GM10847 (cell line): ENCODE results near the gene RABGGTA.

Experiments used
- POLR2A ChIP-seq: IDR thresholded peaks from 2 replicates; pipeline ENCODE4 v1.6.1; 2011; ENCODE audit not compliant: insufficient read length; ENCODE audit errors: extremely low read depth

RABGGTA gene, protein sequence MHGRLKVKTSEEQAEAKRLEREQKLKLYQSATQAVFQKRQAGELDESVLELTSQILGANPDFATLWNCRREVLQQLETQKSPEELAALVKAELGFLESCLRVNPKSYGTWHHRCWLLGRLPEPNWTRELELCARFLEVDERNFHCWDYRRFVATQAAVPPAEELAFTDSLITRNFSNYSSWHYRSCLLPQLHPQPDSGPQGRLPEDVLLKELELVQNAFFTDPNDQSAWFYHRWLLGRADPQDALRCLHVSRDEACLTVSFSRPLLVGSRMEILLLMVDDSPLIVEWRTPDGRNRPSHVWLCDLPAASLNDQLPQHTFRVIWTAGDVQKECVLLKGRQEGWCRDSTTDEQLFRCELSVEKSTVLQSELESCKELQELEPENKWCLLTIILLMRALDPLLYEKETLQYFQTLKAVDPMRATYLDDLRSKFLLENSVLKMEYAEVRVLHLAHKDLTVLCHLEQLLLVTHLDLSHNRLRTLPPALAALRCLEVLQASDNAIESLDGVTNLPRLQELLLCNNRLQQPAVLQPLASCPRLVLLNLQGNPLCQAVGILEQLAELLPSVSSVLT

GRCh38 chr14:24271134-24271833, at the start of gene RABGGTA:
TSS of gene RABGGTA (minus strand) at chr14:24271597. CDS start at chr14:24271115, 482 bp downstream.
- peak; percentile 82 for TF ChIP-seq POLR2A

- TF ChIP-seq POLR2A: no peak
These were observed 45.9 kb upstream of the RABGGTA start for GRCh38 chr14:24317141-24317928.

DNA sequence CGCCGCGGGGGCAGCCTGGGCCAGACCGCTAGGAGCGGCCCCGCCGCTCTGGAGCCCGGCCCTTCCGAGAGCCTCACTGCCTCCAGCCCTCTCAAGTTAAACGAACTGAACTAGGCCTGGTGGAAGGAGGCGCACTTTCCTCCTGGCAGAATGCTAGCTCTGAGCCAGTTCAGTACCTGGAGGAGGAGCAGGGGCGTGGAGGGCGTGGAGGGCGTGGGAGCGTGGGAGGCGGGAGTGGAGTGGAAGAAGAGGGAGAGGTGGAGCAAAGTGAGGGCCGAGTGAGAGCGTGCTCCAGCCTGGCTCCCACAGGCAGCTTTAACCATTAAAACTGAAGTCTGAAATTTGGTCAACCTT, 45.2 kb upstream of the RABGGTA start:
- TF ChIP-seq POLR2A: no peak

DNA sequence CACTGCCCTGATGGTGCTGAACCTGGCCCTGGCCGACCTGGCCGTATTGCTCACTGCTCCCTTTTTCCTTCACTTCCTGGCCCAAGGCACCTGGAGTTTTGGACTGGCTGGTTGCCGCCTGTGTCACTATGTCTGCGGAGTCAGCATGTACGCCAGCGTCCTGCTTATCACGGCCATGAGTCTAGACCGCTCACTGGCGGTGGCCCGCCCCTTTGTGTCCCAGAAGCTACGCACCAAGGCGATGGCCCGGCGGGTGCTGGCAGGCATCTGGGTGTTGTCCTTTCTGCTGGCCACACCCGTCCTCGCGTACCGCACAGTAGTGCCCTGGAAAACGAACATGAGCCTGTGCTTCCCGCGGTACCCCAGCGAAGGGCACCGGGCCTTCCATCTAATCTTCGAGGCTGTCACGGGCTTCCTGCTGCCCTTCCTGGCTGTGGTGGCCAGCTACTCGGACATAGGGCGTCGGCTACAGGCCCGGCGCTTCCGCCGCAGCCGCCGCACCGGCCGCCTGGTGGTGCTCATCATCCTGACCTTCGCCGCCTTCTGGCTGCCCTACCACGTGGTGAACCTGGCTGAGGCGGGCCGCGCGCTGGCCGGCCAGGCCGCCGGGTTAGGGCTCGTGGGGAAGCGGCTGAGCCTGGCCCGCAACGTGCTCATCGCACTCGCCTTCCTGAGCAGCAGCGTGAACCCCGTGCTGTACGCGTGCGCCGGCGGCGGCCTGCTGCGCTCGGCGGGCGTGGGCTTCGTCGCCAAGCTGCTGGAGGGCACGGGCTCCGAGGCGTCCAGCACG, 44.6 kb upstream of the RABGGTA start:
- no peak for TF ChIP-seq POLR2A

GRCh38 chr14:24315243-24315806, 43.9 kb upstream of the RABGGTA start:
- no peak for TF ChIP-seq POLR2A

- TF ChIP-seq POLR2A: no peak
These were observed 43.2 kb upstream of the RABGGTA start for GRCh38 chr14:24314377-24315193.

- TF ChIP-seq POLR2A: no peak
These were observed 42.5 kb upstream of the RABGGTA start for GRCh38 chr14:24313913-24314312.

DNA sequence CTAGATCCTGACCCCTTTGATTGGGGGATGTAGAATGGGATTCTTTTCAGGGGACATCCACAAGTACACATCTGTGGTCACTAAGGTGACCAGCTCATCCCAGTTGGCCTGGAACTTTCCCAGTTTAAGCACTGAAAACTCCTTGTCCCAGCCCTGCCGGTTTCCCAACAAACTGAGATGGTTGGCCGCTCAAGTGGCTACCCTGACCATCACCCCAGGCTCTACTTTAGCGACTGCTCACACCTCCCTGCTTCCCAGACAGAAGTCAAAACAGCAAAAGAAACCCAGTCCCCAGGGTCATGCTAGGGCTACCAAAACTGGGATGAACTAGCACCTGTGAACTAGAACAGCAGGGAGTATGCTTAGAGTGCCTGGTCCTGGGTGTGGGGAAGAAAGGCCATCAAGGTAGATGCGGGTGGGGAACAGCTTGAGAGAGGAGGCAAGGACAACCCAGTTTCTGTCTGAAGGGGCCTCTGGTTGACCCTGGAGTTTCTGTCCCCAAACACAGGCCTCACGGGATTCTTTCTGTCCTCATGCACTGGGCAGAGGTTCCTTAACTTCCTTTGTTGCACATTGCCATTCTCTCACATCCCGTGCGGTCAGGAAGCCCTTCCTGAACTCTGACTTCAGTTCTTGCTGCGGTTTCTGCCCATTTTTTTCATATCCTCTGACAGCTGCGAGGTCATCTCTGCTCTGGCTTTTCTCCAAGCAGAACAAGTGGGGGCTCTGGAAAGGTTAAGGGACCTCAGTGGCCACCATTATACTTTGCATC, 41.5 kb upstream of the RABGGTA start:
- no peak for TF ChIP-seq POLR2A

DNA sequence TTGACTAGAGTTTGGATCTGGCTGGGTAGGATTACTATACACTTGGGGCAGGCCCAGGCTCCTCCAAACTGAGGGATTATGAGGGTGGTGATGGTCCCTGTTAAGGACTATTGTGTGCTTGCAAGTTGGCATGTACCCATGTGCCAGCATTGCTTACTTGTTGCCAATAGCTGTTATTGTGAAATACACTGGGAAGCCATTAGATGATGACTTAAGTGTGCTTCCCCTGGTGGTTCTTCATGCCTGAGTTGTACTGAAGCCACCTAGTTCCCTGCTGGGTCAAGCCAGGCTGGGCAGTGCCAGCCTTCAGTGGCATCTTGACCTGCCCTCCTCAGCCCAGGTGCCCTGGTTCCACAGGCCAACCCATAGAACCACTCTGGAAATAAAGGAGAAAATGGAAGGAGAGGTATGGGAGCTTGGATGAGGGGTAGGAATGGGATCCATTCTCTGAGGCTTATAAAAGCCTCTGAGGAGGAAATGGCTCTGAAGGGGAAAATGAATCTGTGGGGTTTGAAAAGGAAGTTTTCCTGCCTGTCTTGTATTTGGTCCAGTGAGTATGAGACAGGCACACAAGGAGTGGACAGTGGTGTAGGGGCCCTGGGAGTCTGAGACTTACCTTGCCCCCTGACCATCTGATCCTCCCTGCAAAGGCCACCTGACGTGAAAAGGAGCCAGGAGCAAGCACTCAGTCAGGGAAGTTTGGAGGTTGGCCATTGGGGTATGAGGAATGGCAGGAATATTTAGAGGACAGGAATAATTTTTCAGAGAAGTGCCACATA, 40.6 kb upstream of the RABGGTA start:
- no peak for TF ChIP-seq POLR2A

- TF ChIP-seq POLR2A: peak; percentile 39
These were observed 39.5 kb upstream of the RABGGTA start, which contains the start of gene LTB4R for GRCh38 chr14:24310646-24311604. TSS of gene LTB4R (plus strand) at chr14:24311502. CDS start at chr14:24315652, 4,150 bp downstream.

DNA sequence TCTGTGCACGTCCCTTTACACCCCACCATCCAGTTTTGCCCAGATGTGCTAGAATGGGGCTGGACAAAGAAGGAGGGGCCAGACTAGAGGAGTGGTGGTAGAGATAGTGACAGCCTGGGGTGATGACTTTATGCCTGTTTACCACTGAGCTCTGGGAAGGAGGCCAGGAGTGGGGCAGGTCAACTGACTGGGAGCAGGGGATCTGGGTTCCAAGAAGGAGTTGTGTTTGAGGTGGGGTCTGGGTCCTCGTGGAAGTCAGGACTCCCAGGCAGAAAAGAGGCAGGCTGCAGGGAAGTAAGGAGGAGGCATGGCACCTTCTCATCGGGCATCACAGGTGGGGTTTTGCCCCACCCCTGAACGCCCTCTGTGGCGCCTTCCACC, 38.9 kb upstream of the RABGGTA start:
- TF ChIP-seq POLR2A: no peak
